ACHN (cell line): ENCODE measurements around the gene GZMH.
"Not testable (repeated sequence)": the region's sequence is repeated elsewhere in the genome, so short reads cannot be mapped to it uniquely, and the experiment has no call there.

Experiments used
- DNase-seq: peaks from one replicate; pipeline ENCODE4 v3.0.0-alpha.2; 2015
- in situ Hi-C: cut with HindIII; loops from 2 replicates; pipeline ENCODE4 v1.10.0; 2017; ENCODE audit warnings: low sequenced_read_pairs, low pct_ligation_motif_present, low pct_unique_long_range_greater_than_20kb

GZMH gene, protein sequence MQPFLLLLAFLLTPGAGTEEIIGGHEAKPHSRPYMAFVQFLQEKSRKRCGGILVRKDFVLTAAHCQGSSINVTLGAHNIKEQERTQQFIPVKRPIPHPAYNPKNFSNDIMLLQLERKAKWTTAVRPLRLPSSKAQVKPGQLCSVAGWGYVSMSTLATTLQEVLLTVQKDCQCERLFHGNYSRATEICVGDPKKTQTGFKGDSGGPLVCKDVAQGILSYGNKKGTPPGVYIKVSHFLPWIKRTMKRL

DNA sequence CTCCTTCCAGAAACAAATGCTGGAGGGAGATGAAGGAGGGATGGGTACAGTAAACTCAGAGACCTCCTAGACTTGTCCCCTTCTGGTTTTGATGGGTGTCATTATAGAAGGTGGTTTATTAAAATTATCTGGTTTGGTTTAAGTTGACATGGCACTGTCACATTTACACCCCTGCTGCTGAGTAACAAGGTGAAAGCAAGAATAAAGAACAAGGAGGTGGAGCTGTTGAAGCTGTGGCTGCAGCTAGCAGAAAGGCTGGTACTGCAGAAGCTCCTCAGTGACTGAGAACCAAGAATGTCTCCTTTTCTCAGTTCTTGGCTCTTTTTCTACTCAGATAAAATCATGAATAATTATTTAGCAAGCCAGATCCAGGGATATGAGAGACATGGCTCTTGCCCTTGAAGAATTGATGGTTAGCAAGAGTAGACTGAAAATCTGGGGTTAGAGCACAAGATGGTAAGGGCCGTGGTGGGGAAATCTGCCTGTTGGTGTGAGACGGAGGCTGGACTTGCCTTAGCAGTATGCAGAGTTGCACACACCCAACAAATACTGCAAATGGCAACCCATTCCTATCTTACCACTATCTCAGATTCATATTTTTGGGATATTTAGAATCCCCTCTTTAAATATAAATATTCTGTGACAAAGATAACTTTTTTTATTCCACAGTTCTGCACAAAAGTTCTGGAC is at the start of gene GZMH:
TSS of gene GZMH (minus strand) at position 31 of the 690 bp plus-strand sequence. CDS start 72 bp downstream, outside the sequence.
- in situ Hi-C loops, result no loop called here
- DNase-seq, result no peak

DNA sequence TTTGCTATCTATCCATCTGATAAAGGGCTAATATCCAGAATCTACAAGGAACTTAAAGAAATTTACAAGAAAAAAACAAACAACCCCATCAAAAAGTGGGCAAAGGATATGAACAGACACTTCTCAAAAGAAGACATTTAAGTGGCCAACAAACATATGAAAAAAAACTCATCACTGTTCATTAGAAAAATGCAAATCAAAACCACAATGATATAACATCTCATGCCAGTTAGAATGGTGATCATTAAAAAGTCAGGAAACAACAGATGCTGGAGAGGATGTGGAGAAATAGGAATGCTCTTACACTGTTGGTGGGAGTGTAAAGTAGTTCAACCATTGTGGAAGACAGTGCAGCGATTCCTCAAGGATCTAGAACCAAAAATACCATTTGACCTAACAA is 38.9 kb upstream of the GZMH start:
- in situ Hi-C loops, DNase-seq: not testable (repeated sequence)

DNA sequence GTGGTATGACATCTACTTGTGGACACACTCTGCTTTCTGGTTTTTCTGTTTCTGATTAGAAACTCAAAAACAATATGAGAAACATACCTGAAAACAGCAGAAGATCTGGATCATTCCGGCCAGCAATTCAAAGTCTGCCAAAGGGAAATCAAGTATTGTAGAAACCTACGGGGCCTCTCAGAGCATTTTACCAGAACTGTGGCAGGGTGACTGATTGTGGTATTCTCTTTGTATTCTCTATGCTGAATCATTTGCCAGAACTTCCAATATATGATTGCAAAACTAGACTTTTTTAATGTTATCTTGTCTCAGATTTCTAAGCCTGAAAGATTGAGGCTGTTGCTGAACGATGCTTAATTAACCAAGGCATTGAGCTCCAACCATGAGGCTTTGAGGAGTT is 30.4 kb upstream of the GZMH start:
- in situ Hi-C loops, result no loop called here
- DNase-seq, result no peak

DNA sequence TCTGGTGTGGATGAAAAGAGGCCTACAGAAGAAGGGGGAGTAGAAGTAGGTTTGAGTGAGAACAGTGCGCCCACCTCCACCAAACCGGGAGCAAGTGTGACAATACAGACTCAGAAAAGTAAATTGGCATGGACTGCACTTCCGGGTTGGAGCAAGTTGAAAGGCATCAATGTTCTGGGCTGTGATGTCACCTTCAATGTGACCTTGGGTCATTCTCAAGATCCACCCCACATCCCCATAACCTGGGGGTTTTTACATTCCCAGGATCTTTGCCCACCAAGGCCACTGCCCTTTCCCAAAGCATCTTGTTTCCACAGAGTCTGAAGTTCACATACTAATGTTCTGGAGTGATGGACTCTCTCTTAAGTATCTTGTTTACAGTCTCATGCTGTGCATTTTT is 29.8 kb upstream of the GZMH start:
- no peak for DNase-seq
- in situ Hi-C loops, result no loop called here

DNA sequence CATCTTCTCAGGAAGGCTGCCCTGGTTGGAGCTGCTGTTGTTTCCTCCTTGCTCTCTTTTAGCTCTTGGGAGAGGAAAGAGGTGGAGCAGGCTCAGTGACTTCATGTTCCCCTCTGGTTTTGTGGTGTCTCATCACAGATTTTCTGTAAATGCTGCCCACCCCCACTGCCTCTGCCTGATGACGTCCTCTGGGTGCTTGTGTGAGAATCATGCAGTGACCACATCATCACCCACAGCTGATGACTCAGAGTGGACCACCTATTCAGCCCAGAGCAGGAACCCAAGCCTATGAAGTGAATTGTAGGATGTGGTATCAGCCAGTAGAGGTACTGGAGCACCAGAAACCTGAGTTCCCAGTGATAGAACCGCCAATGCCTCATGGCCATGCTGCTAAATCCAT is 24.7 kb upstream of the GZMH start, which contains the start of gene GZMB:
TSS of gene GZMB (minus strand) at position 33 of the 400 bp plus-strand sequence. CDS start at position 3, 30 bp downstream.
- DNase-seq, result no peak
- in situ Hi-C loops, result no loop called here

DNA sequence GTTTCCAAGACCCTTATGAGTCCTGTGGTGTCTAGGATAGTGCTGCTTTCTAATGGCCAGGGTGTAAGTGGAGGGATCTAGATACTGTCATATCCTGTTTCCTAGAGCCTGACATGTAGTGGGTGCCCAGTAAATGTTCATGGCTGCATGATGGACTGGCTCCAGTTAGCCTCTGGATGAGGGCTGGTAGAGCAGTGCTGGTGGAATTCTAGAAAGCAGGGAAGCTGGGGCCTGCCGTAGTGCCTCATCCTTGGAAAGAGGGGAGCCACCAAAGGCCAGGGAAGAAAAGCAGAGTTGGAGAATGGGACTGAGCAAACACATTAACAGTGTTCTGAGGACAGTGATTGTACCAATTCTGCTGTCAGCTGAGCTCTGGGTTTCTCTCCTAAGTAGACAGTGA is 23.9 kb upstream of the GZMH start:
- no peak for DNase-seq
- in situ Hi-C loops, result no loop called here

DNA sequence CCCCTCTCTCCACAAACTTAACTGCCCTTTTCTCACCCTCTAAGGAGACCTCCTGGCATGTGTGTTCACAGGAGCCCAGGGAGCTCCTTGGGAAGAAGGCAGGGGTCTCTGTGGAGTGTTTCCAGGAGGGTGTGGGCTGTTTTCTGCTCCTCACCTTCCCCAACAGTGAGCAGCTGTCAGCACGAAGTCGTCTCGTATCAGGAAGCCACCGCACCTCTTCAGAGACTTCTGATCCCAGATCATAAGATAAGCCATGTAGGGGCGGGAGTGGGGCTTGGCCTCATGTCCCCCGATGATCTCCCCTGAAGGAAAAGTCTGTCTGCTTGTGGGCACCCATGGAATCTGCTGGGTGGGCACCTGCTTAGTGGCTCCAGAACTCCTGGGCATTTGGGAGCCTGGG is 23.3 kb upstream of the GZMH start:
- in situ Hi-C loops, result no loop called here
- no peak for DNase-seq

DNA sequence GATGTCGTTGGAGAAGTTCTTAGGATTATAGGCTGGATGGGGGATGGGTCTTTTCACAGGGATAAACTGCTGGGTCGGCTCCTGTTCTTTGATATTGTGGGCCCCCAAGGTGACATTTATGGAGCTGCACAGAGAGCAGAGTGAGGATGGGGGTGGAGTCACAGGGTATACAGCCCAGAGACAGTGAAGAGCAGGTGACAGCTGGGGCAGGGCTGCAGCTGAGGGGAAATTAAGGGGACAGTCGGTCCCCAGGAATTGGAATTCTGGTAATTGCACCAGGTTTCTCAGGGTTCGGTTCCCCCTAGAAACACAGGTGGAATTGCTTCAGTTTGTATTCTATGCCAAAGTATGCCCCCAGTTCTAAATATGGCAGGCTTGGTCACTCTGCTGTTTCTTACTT is 22.9 kb upstream of the GZMH start:
- no peak for DNase-seq
- in situ Hi-C loops, result no loop called here

DNA sequence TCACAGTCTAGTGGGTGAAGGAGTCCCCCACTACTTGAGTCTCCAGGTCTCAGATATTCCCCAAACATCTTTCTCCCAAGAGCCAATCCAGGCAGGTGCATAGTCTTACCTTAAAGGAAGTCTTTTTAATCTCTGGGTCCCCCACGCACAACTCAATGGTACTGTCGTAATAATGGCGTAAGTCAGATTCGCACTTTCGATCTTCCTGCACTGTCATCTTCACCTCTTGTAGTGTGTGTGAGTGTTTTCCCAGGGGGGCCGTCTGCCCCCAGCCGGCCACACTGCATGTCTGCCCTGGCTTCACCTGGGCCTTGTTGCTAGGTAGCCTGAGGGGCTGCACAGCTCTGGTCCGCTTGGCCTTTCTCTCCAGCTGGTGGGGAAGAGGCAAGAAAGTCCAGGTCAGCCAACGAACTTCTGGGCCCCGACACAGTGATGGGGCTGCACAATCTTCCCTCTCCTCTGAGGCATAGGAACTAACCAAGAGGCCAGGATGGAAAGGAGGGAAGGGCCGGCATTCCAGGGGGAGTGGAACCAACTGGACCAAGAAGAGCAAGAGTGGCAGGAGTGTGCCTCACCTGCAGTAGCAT is 22.4 kb upstream of the GZMH start:
- in situ Hi-C loops, result no loop called here
- DNase-seq, result no peak

DNA sequence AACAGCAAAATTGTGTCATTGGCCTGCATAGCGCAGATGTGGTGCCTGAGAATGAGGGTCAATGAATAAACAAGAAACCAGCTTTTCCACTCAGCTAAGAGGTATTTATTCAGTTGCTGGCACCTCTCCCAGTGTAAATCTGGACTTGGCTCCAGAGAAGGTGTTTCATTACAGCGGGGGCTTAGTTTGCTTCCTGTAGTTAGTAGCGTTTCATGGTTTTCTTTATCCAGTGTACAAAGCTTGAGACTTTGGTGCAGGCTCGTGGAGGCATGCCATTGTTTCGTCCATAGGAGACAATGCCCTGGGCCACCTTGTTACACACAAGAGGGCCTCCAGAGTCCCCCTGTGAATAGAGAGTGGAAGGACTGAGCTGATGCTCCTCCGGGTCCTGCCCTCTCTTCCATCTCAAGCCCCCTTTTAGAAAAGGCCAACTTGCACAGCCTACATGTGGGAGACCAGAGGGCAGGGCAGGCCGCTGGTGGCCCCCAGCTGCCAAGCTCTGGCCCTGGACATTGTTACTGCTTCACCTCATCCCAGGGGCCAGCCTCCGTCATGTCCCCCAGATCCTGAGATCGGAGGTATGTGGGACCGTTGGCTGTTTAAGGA is 21.5 kb upstream of the GZMH start:
- no peak for DNase-seq
- in situ Hi-C loops, result no loop called here

DNA sequence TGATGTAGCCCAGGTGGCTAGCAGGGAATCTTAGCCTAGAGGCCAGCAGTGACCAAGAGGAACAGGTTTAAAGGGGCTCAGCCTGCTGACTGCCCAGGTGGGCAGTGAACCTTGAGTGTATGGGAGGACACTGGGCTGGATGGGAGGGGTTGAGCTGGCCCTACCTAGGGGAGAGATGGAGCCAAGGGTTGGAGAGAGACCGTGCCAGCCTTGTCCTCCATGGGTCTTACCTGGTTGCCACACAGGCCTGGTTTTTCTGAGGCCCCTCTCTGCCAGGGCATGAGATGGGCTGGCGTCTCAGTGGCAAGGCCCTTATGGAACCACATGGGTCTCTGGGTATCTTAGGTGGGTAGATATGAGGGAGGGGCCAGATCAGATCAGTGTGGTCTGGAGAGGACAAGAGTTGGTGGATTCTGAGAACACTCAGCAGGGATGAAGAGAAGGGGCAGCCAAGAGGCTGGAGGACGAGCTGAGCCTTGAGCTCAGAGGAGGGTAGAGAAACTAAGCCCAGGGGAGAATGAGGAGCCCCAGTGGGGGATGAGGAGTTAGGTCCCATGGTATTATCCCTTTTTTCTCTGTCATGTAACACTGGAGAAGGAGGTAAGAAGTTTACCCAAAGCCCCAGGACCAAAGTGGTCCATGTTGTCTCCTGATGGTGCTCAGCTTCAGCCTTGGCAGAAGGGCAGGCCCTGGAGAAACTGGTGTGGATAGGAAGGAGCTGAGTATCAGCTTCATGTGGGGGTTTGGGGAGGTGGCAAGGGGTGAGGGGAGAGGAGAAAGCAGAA is 20.8 kb upstream of the GZMH start:
- no peak for DNase-seq
- in situ Hi-C loops, result no loop called here

DNA sequence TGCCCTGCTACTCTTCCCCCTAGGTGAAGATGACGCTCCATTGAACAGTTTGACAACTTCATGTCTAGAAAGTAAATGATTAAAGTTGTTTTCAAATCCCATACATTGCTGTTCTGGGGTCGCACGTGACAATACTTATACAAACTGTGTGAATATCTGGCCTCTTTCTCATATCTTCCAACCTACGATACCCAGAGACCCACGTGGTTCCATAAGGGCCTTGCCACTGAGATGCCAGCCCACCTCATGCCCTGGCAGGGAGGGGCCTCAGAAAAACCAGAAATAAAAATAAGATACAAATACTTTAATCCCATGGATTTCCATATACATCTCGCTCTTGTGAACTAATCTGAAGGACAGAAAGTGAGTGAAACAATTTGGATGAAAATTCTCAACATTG is 20.0 kb upstream of the GZMH start:
- DNase-seq, result no peak
- in situ Hi-C loops, result no loop called here

DNA sequence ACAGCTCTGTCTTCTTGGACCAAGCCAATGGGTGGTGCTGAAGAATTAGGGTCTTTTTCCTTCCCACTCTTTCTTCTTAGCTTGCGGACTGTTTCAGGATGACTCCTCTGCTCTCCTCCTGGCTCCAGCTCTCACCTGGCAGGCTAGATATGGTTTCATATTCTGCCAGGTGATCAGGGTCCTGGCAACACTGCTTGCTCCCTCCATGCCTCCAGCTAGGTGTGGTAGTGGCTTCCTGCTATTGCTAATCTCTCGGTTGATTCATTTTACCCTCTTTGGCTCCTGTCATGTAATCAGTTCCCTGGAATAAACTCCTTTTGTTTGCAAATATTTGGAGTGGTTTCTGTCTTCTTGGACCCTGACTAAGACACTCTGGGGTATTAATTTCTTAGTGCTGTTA is 4.3 kb upstream of the GZMH start:
- in situ Hi-C loops, result no loop called here
- DNase-seq, result no peak

DNA sequence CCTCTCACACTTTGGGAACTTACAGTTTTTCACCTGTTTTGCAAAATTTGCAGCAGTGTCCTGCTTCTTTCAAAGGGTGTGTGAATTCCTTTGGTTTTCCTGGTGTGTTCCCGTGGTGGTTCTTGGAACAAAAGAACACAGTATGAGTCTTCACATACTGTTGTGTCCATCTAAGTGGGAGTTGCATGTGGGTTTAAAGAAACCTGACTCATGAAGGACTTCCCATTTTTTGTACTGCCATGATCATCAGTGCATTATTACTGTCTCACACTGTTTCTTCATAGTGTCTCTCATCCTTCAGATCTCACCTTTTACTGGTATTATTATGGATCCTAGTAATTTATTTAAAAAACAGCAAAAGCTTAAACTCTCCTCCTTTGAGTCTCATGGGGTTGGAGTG is 3.8 kb upstream of the GZMH start:
- in situ Hi-C loops, result no loop called here
- no peak for DNase-seq

DNA sequence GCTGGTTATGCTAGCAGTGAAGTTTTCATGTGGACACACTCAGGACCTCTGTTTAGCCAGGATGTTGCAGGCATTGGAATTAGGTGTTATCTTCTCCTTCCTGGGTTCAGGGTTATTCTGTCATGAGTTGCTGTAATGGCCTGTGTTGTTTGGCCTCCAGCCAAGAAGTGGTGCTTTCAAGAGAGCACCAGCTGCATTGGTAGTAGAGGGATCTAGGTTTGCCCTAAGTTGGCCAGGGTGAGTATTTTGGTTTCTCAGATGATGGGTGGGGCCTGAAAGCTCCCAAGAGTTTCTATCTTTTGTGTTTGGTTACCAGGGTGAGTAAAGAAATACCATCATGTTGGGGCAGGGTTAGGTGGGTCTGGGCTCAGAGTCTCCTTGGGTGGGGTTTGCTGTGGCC is 2.7 kb upstream of the GZMH start:
- DNase-seq, result no peak
- in situ Hi-C loops, result no loop called here

DNA sequence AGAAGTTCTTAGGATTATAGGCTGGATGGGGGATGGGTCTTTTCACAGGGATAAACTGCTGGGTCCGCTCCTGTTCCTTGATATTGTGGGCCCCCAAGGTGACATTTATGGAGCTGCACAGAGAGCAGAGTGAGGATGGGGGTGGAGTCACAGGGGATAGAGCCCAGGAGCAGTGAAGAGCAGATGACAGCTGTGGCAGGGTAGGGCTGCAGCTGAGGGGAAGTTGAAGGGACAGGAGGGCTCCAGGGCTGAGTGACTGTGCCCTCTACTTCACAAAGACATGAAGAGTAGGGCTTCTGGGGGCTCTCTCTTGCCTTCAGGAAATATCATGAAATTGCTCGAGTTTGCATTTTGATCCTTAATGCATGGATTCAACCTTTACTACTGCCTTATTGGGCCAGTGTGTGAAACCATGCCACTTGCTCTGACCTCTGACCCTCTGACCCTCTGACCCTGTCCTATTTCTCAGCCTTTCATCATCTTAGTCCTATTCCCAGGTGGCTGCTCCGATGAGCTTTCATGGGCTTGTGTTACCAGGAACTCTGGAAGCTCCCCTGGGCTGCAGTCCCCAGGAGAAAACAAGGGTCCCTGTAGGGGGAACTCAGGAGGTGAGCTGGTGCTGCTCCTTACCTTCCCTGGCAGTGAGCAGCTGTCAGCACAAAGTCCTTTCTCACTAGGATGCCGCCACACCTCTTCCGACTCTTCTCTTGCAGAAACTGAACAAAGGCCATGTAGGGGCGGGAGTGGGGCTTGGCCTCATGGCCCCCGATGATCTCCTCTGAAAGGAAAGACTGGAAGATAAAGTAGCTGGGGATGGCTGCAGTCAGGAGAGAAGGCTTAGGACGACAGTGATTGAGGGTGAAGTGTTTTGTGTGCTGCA is 1.6 kb downstream of the GZMH start:
- in situ Hi-C loops, result no loop called here
- DNase-seq, result no peak

DNA sequence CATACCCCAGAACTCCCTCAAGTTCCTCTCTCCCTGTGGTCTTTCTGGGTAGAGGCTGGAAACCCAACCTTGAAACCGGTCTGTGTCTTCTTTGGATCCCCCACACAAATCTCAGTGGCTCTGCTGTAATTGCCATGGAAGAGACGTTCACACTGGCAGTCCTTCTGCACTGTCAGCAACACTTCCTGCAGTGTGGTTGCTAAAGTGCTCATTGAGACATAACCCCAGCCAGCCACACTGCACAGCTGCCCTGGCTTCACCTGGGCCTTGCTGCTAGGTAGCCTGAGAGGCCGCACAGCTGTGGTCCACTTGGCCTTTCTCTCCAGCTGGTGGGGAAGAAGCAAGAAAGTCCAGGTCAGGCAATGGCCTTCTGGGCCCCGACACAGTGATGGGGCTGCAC is 2.4 kb downstream of the GZMH start:
- DNase-seq, result no peak
- in situ Hi-C loops, result no loop called here

DNA sequence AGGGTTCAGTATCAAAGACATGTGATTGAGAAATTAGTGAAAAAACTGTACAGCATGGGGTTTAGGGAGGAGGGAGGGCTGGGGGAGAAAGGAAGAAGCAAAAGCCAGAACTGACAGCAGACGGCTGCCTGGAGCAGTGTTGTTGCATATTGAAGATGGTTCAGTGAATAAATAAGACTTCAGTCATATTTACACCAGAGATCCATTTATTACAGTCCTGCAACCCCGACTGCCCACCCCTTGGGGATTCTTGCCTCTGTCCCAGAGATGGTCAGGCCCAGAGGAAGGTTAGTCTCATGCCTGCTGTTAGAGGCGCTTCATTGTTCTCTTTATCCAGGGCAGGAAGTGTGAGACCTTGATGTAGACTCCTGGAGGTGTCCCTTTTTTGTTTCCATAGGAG is 3.2 kb downstream of the GZMH start:
- in situ Hi-C loops, result no loop called here
- DNase-seq, result no peak
